Body of pancreas (tissue), 4 donors: Measurements from ENCODE around the gene KANK4. TPM values are rescaled to one million over a fixed set of nuclear protein-coding genes. Genes with fewer than 3 reads are reported as not detected.
A peak's percentile ranks its signal among the peaks of the same experiment; 100 is the strongest.

ENCODE experiments used
- ATAC-seq: fragments of 150-250 bp; one replicate; pipeline ENCODE4 v1.9.1; 2016
- DNase-seq, 4 donors: peaks; one replicate each; pipeline ENCODE4 v3.0.0-alpha.2; 2019
- H3K27ac ChIP-seq, 4 donors: fragments of 200-600 bp; sonication (generic); 1 replicate in 3 of 4; 2 replicates in 1 of 4; pipeline versions ENCODE4 v1.5.1 to v1.6.1; 2016 to 2019; ENCODE audit warnings: mild to moderate bottlenecking in 1 of 4, mixed read lengths in 1 of 4, moderate library complexity in 1 of 4
- H3K27me3 ChIP-seq, 2 donors: fragments of 200-600 bp; sonication (generic); one replicate each; pipeline ENCODE4 v1.6.0; 2016; ENCODE audit warnings: mild to moderate bottlenecking in 1 of 2
- H3K36me3 ChIP-seq, 2 donors: fragments of 200-600 bp; sonication (generic); replicated peaks in 1 of 2; 2 replicates each; pipeline ENCODE4 v1.5.1; 2016; ENCODE audit warnings: low read depth in 2 of 2; ENCODE audit not compliant: insufficient read depth in 1 of 2
- H3K4me1 ChIP-seq: fragments of 200-600 bp; sonication (generic); one replicate; pipeline ENCODE4 v1.6.0; 2016
- H3K4me3 ChIP-seq, 2 donors: fragments of 200-600 bp; sonication (generic); 1 replicate in 1 of 2; 2 replicates in 1 of 2; pipeline ENCODE4 v1.5.1; 2016 to 2019
- H3K9me3 ChIP-seq, 3 donors: fragments of 200-600 bp; sonication (generic); 1 replicate in 2 of 3; 2 replicates in 1 of 3; pipeline ENCODE4 v1.5.1; 2016
- POLR2A ChIP-seq, 3 donors: fragments of 450-650 bp; IDR thresholded peaks; one replicate each; pipeline ENCODE4 v1.6.1; 2016; ENCODE audit warnings: antibody characterized with exemption in 3 of 3, mild to moderate bottlenecking in 2 of 3
- WGBS, 2 donors: methylation state at CpG; one replicate each; pipeline ENCODE4 v1.1.5; 2017; 5-methylcytosine and 5-hydroxymethylcytosine counted together
- intact Hi-C: fragments of 100-400 bp; cut with DNase I; formaldehyde crosslinking; loops from one replicate; pipeline ENCODE4 v1.15.1; 2023
- total RNA-seq, 2 donors: library from RNA; depleted of rRNA; stranded (reverse); fragments of >200 nt; gene quantifications; one replicate each; pipeline ENCODE4 v1.1.0, GENCODE V29; 2016
- TF ChIP-seq, protein P1 (sequence below), 7 experiments: fragments of 450-650 bp in 4 of 7; fragments of 200-600 bp in 3 of 7; sonication (generic) in 3 of 7; IDR thresholded peaks; one replicate each; pipeline ENCODE4 v1.5.1; 2016 to 2019; ENCODE audit warnings: antibody characterized with exemption in 7 of 7

KANK4 gene
- total RNA-seq, 2 donors from 2014 or later = 9.1 to 23.7 TPM

DNA sequence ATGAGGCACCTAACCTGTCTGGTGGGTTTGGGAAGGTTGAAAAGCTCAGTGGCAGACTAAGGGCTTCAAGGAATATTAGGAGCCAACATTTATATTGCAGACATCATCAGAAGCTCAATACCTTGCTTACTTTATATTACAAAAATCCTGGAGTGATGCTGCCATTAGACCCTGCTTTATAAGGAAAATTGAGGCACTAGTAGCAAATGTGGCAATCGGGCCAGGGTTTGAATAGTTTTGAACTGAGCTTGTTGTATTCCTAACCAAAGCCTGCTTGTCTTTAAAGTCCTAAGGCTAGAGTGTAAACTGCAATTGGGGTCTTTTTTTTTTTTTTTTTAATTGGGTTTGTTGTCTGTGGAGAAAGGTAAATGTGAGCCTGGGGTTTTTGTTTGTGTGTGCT is 110.3 kb downstream of the KANK4 start:
- no peak for ATAC-seq
- Histone ChIP-seq H3K27me3 (no peaks in the 10 kb centered on the region), H3K4me1 (no peaks in the 10 kb centered on the region), H3K9me3 (no peaks in the 10 kb centered on the region), H3K36me3 (no peaks in the 10 kb centered on the region), H3K4me3 (no peak overlapping the region), H3K27ac (no peak overlapping the region)
- TF ChIP-seq, protein P1, sequence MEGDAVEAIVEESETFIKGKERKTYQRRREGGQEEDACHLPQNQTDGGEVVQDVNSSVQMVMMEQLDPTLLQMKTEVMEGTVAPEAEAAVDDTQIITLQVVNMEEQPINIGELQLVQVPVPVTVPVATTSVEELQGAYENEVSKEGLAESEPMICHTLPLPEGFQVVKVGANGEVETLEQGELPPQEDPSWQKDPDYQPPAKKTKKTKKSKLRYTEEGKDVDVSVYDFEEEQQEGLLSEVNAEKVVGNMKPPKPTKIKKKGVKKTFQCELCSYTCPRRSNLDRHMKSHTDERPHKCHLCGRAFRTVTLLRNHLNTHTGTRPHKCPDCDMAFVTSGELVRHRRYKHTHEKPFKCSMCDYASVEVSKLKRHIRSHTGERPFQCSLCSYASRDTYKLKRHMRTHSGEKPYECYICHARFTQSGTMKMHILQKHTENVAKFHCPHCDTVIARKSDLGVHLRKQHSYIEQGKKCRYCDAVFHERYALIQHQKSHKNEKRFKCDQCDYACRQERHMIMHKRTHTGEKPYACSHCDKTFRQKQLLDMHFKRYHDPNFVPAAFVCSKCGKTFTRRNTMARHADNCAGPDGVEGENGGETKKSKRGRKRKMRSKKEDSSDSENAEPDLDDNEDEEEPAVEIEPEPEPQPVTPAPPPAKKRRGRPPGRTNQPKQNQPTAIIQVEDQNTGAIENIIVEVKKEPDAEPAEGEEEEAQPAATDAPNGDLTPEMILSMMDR (IDR thresholded peaks at IDR 0.05) = no peak
- no peak for TF ChIP-seq POLR2A (IDR thresholded peaks at IDR 0.05)
- no peak for DNase-seq
- WGBS, 2 donors = 22 to 30% methylated on average over 1 of the region's 1 CpG
- intact Hi-C loops = no loop called here

DNA sequence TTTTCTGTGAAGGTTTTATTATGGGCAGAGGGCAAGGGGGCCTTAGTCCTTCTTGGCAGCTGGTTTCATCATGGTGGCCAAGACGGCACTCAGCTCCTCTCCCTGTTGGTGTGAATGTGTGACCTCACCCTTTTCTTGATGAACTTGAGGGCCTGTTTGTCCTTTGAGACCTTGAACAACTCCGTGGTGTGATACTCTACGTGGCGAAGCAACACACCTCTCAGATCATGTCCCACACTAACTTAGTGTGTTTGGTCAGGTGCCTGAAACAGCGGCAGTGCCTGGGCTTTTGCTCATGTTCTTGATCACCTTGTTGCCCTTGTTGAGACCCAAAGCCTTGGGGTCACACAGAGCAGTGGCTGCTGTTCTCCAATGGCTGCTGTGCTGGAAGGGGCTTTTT is 111.1 kb downstream of the KANK4 start:
- H3K4me3 ChIP-seq = no peak overlapping the region
- H3K27me3 ChIP-seq = no peaks in the 10 kb centered on the region
- no peaks in the 10 kb centered on the region for H3K4me1 ChIP-seq
- H3K27ac ChIP-seq = no peak overlapping the region
- no peak for TF ChIP-seq POLR2A (IDR thresholded peaks at IDR 0.05)
- TF ChIP-seq, protein P1 (IDR thresholded peaks at IDR 0.05) = no peak
- ATAC-seq = no peak
- no peak for DNase-seq
- intact Hi-C loops = no loop called here
- H3K9me3 ChIP-seq = no peaks in the 10 kb centered on the region
- no peaks in the 10 kb centered on the region for H3K36me3 ChIP-seq
- 83 to 90% methylated on average over 5 of the region's 5 CpGs for WGBS, 2 donors

- TF ChIP-seq, protein P1 (IDR thresholded peaks at IDR 0.05) = no peak
- no peak for TF ChIP-seq POLR2A (IDR thresholded peaks at IDR 0.05)
- WGBS, 2 donors = 95 to 98% methylated on average over 2 of the region's 2 CpGs
- Histone ChIP-seq H3K36me3 (no peaks in the 10 kb centered on the region), H3K4me3 (no peak overlapping the region), H3K9me3 (no peaks in the 10 kb centered on the region), H3K27ac (no peak overlapping the region), H3K27me3 (no peaks in the 10 kb centered on the region), H3K4me1 (no peaks in the 10 kb centered on the region)
- ATAC-seq = no peak
- intact Hi-C loops = no loop called here
- no peak for DNase-seq
These were observed 112.0 kb downstream of the KANK4 start for GRCh38 chr1:62207187-62207586.

DNA sequence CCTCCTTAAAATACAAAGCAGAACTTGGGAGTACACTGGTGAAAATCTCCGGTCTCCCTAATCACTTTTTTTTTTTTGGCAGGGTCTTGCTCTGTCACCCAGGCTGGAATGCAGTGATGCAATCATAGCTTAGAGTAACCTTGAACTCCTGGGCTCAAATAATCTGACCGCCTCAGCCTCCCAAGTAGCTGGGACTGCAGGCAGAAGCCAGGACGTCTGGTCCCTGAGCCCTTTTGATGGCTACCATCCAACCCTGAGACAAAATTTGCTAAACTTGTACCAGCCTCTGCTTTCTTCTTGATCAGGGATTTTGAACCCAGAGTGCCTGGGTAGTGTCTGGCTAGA is 120.5 kb downstream of the KANK4 start:
- intact Hi-C loops = no loop called here
- ATAC-seq (peak; percentile 82), DNase-seq (peak; percentile 32 to 57 (median 45))
- Histone ChIP-seq H3K4me3 (no peak overlapping the region), H3K9me3 (no peaks in the 10 kb centered on the region), H3K27me3 (peaks cover 4 to 7% of the 10 kb centered on the region in 2 donors), H3K27ac (no peak overlapping the region), H3K36me3 (no peaks in the 10 kb centered on the region), H3K4me1 (peaks cover 12% of the 10 kb centered on the region)
- WGBS, 2 donors = 3 to 16% methylated on average over 3 of the region's 3 CpGs
- TF ChIP-seq, protein P1 (IDR thresholded peaks at IDR 0.05) = no peak
- no peak for TF ChIP-seq POLR2A (IDR thresholded peaks at IDR 0.05)

GRCh38 chr1:62198069-62198780 is 121.0 kb downstream of the KANK4 start:
- no peak overlapping the region for H3K27ac ChIP-seq
- intact Hi-C loops = no loop called here
- ATAC-seq = no peak
- peaks cover 4 to 7% of the 10 kb centered on the region in 2 donors for H3K27me3 ChIP-seq
- peaks cover 12% of the 10 kb centered on the region for H3K4me1 ChIP-seq
- WGBS, 2 donors = 53 to 67% methylated on average over 14 of the region's 14 CpGs
- no peak for DNase-seq
- no peaks in the 10 kb centered on the region for H3K36me3 ChIP-seq
- H3K9me3 ChIP-seq = no peaks in the 10 kb centered on the region
- no peak overlapping the region for H3K4me3 ChIP-seq
- no peak for TF ChIP-seq POLR2A (IDR thresholded peaks at IDR 0.05)
- TF ChIP-seq, protein P1 (IDR thresholded peaks at IDR 0.05) = no peak
